ENCODE data around the gene APH1B.
"Not testable (repeated sequence)": the region's sequence is repeated elsewhere in the genome, so short reads cannot be mapped to it uniquely, and the experiment has no call there.

APH1B gene

GRCh38 chr15:63301088-63301487 lies 23.7 kb downstream of the APH1B start:
- no peak for DNase-seq

DNA sequence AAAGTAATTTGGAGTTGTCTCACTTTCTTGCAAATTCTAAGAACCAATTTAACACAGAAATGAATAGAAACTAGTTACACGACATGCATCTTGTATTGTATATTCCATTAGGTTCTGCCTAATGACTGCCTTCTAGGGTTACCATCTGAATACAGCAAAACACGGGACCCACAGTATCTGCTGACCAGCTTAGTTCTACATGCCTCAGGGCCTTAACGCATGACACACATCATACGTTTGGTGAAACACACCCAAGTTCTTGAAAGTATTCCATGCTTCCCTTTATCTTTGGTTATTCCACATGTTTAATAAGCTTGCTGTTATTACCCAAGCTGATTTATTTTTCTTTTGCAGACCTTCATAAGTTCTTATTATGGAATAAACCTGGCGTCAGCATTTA lies 27.9 kb downstream of the APH1B start:
- DNase-seq = no peak

DNA sequence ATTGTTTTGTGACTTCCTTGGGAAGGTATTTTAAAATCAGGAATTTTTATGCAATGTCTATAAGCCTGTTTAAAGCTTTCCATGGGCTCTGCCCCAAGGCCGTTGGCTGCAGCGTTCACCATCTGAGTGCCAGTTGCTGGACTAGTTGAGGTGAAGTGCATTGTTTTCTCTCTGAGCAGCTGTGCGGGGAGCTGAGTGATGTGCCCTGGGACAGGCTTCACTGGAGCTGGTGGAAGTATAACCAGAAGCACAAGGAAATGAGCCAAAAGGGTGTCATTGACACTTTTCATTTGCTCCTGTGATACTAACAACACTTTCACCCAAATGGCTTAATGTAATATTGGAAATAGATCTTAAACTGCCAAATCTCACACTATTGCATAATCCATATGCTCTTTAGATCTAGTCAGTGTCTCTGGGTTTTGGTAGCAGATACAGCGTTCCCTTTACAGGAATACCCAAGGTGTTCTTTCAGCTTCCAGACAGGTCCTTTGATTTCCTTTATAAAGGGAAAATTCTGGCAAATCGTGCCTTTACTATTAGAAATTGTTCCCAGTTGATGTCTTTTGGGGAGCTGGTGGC lies 29.2 kb downstream of the APH1B start:
- DNase-seq = no peak

DNA sequence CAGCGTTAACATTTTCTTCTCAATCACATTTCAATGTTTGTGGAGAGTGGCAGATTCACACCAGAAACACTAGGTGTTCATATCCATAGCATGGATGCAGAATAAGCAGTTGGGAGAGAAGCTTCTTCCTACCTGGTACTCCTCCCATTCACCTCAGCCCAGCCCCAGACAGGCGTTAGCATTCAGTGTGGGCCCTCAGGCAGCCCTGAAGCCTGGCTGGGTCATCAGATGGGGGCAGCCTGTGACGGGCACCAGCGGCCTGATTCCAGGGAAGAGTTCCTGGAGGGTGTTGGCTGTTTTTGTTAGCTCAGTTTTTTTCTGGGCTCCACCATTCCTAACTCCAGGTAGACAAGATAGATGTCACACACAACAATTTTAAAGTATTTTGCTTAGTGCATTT lies 31.1 kb downstream of the APH1B start:
- no peak for DNase-seq

GRCh38 chr15:63308947-63309346 lies 31.5 kb downstream of the APH1B start:
- DNase-seq = no peak

DNA sequence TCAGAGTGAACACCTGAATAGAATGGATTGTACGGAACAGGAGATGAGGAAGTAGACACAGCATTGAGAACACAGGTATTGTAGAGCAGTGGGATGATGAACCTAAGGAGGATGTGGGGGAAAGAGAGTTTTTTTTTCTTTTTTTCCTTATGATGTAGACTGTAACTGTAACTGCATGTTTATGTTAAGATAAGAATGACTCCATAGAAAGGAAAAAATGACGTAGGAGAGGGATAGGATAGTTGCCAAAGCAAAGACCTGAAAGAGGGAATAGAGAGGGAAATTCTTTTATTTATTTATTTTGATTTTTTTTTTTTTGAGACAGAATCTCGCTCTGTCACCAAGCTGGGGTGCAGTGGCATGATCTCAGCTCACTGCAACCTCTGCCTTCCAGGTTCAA lies 33.2 kb downstream of the APH1B start:
- no peak for DNase-seq

GRCh38 chr15:63312286-63312685 lies 34.9 kb downstream of the APH1B start:
- no peak for DNase-seq

GRCh38 chr15:63313825-63314224 lies 36.4 kb downstream of the APH1B start:
- no peak for DNase-seq

DNA sequence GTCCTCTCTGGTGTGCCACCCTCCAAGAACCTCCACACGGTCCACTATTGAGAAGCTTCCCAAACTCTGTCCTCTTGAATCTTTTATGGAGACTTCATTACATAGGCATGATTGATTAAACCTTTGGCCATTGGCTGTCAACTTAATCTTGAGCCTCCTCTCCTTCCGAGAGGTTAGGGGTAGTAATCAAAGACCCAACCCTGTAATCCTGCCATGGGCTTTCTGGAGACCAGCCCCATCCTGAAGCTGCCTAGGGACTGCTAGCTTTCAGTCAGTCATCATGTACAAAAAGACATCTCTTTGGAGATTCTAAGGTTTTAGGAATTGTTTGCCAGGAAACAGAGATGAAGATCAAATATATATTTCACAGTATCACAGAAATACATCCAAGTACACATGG lies 37.0 kb downstream of the APH1B start:
- DNase-seq = no peak

- DNase-seq = no peak
These were observed 40.9 kb downstream of the APH1B start for GRCh38 chr15:63318344-63318743.

DNA sequence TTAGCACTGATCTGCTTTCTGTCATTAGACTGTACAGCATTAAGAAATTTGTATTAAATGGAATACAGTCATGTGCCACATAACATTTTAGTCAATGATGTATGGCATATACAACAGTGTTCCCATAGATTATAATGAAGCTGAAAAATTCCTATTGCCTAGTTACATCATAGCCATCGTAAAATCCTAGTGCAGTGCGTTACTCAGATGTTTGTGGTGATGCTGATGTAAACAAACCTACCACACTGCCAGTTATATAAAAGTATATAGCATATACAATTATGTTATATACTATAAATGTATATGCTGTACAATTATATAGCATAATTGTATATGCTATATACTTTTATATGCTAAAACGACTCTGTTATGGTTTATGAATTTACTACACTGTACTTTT lies 41.7 kb downstream of the APH1B start:
- DNase-seq = no peak

- not testable (repeated sequence) for DNase-seq
These were observed 43.0 kb downstream of the APH1B start for GRCh38 chr15:63320446-63320845.

GRCh38 chr15:63320981-63321380 lies 43.6 kb downstream of the APH1B start:
- not testable (repeated sequence) for DNase-seq

- DNase-seq = no peak
These were observed 44.1 kb downstream of the APH1B start for GRCh38 chr15:63321462-63321861.

DNA sequence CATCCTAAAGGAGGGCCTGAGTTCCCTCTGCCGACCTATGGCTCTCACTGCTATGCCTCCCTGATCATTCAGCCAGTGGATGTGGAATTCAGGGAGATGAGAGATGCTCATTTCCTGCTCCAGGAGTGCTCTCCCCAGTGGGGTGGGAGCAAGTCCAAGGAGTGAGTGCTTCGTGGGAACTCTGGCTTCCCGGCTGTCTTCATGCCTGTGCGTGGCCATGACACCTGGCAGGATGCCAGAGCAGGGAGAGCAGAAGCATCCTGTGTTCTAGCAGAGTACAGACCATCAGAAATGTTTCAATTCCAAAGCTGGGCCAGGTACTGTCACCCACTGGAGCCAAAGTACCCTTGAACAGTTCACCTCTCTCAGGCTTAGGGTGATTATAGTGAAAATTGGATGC lies 45.1 kb downstream of the APH1B start:
- DNase-seq = no peak

GRCh38 chr15:63323798-63324563 lies 46.6 kb downstream of the APH1B start:
- no peak for DNase-seq

GRCh38 chr15:63324770-63325169 lies 47.4 kb downstream of the APH1B start:
- no peak for DNase-seq

DNA sequence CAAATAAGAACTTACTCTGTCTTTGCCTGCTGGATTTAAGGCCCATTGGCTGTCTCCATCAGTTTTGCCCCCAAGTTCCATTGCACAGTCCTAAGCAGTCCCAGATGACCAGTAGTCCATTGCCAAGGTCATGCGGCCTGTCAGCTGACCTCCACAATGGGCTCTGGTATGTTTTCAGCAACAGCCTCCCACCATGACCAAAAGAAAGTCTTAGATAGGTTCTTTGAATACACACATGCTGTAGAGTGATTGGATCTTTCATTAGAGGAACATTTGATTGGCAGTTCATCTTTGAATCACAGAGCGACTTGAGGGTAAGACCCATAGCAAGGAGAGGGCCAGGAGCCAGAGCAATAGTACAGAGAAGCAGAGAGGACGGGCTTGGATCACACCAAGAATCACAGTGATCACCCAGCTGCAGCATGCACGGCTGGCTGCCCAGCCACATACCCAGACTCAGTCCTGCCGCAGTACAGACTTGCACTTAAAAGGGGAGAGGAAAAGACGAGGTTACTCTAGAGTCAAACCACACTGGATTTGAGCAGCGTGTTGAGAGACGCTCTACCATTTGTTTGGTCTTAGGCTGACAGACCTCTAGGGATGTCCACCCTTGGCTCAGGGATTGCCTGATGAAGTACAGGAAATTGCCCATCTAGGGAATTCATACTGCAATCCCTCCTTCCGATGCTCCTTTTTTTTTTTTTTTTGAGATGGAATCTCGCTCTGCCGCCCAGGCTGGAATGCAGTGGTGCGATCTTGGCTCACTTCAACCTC lies 50.4 kb downstream of the APH1B start:
- no peak for DNase-seq

- no peak for DNase-seq
These were observed 52.4 kb downstream of the APH1B start for GRCh38 chr15:63329567-63330350.

DNA sequence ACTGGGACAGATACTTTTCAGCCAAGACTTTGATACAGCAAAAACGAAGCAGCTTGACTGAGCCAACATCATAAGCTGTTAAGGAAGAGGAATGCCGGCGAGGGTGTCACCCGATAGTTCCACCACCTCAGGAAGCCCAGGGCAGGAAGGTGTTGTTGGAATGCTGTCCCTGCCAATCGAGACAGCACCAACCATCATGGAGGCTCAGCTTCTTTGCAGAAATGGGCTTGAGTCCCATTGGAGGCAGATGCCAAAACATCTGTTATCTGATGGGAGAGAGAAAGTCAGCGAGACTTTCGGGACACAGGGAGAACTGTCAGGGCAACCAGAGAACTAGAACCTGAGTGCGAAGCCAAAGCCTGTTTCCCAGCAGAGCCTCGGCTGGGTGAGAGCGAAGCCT lies 53.5 kb downstream of the APH1B start:
- DNase-seq = no peak

GRCh38 chr15:63331456-63331855 lies 54.1 kb downstream of the APH1B start:
- no peak for DNase-seq

- DNase-seq = no peak
These were observed 55.1 kb downstream of the APH1B start for GRCh38 chr15:63332367-63333124.

- no peak for DNase-seq
These were observed 57.4 kb downstream of the APH1B start for GRCh38 chr15:63334821-63335220.
